IPS-18a (cell line): ENCODE results near the gene CBLN1.
"Not testable (repeated sequence)": the region's sequence is repeated elsewhere in the genome, so short reads cannot be mapped to it uniquely, and the experiment has no call there.

ENCODE experiments used
- H3K27ac ChIP-seq: one replicate; pipeline ENCODE4 v1.5.1; 2013; ENCODE audit warnings: low read length
- H3K27me3 ChIP-seq: one replicate; pipeline ENCODE4 v1.6.1; 2013; ENCODE audit warnings: mild to moderate bottlenecking, low read length; ENCODE audit not compliant: control insufficient read depth, insufficient read depth
- H3K36me3 ChIP-seq: one replicate; pipeline ENCODE4 v1.6.1; 2013; ENCODE audit warnings: low read depth, low read length; ENCODE audit not compliant: control insufficient read depth
- H3K4me1 ChIP-seq: one replicate; pipeline ENCODE4 v1.6.1; 2013; ENCODE audit warnings: low read depth, low read length; ENCODE audit not compliant: control insufficient read depth
- H3K4me3 ChIP-seq: one replicate; pipeline ENCODE4 v1.5.1; 2013; ENCODE audit warnings: low read length
- H3K9ac ChIP-seq: one replicate; pipeline ENCODE4 v1.6.1; 2013; ENCODE audit warnings: mild to moderate bottlenecking, low read length, moderate library complexity
- H3K9me3 ChIP-seq: one replicate; pipeline ENCODE4 v1.6.1; 2013; ENCODE audit warnings: low read depth, low read length; ENCODE audit not compliant: control insufficient read depth

CBLN1 gene

DNA sequence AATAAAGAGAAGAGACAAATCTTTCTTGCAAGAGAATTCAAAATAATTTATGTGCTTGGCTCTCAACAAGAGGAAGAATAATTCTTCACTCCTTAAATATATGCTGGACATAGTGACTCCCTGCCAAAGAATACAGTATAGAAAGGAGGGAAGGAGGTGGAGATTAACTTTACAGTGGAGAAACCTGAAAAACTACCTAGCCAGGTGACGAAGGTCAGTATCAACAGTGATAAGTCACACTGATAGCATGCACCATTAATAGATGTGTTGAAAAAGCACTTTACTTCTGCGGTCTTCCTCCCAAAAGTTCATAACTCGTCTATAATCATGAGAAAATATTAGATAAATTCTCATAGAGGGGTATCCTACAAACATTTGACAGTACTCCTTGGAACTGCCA, 21.4 kb downstream of the CBLN1 start:
- no peaks in the 10 kb centered on the region for H3K9me3 ChIP-seq
- no peaks in the 10 kb centered on the region for H3K36me3 ChIP-seq
- H3K27ac ChIP-seq = no peak overlapping the region
- no peak overlapping the region for H3K4me3 ChIP-seq
- H3K27me3 ChIP-seq = no peaks in the 10 kb centered on the region
- H3K9ac ChIP-seq = no peak overlapping the region
- H3K4me1 ChIP-seq = no peaks in the 10 kb centered on the region

DNA sequence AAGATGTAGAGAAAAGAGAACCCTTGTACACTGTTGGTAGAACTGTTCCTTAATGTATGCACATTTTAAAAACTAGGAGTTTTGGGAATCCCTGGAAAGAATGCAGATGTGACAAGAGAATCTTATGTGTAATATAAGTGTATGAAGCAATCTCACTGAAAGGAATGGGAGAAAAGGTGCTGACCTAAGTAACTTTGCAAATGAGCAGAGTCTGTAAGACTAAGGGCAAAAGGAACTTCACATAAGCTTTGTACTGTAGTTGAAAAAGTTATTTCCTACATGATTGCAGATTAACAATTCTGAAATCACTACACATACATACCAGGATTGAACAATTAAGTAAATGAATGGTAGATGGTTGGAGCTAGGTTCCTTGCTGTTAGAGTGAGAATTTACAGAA, 22.3 kb downstream of the CBLN1 start:
- Histone ChIP-seq H3K9me3 (no peaks in the 10 kb centered on the region), H3K27ac (no peak overlapping the region), H3K9ac (no peak overlapping the region), H3K36me3 (no peaks in the 10 kb centered on the region), H3K27me3 (no peaks in the 10 kb centered on the region), H3K4me1 (no peaks in the 10 kb centered on the region), H3K4me3 (no peak overlapping the region)

DNA sequence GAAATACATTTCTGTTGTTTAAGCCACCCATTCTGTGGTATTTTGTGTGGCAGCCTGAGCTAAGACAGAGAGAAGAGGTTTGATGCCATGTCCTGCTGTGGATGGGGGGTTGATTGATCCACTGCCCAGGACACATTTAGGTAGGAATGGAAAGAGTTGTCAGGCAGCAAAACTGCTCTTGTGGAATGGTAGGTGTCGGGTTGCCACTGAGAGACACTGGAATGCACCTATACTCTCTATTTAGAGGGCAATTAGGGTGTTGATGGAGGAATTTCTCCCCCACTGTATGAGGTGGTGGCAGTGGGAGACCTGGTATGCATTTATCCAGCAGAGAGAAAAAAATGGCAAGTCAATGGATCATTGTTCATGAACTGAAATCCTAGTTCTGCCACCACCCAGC, 30.9 kb downstream of the CBLN1 start:
- Histone ChIP-seq H3K4me3 (no peak overlapping the region), H3K27ac (no peak overlapping the region), H3K27me3 (no peaks in the 10 kb centered on the region), H3K9ac (no peak overlapping the region), H3K4me1 (peaks cover 13% of the 10 kb centered on the region), H3K9me3 (no peaks in the 10 kb centered on the region), H3K36me3 (no peaks in the 10 kb centered on the region)

- Histone ChIP-seq H3K9me3 (no peaks in the 10 kb centered on the region), H3K36me3 (no peaks in the 10 kb centered on the region), H3K9ac (no peak overlapping the region), H3K4me1 (peaks cover 13% of the 10 kb centered on the region), H3K4me3 (no peak overlapping the region), H3K27me3 (no peaks in the 10 kb centered on the region), H3K27ac (no peak overlapping the region)
Observed at GRCh38 chr16:49248227-49248626, 33.4 kb downstream of the CBLN1 start.

- no peaks in the 10 kb centered on the region for H3K27me3 ChIP-seq
- H3K36me3 ChIP-seq = no peaks in the 10 kb centered on the region
- no peak overlapping the region for H3K27ac ChIP-seq
- H3K4me1 ChIP-seq = no peaks in the 10 kb centered on the region
- no peak overlapping the region for H3K4me3 ChIP-seq
- no peaks in the 10 kb centered on the region for H3K9me3 ChIP-seq
- H3K9ac ChIP-seq = no peak overlapping the region
Observed at GRCh38 chr16:49236216-49236615, 45.4 kb downstream of the CBLN1 start.

DNA sequence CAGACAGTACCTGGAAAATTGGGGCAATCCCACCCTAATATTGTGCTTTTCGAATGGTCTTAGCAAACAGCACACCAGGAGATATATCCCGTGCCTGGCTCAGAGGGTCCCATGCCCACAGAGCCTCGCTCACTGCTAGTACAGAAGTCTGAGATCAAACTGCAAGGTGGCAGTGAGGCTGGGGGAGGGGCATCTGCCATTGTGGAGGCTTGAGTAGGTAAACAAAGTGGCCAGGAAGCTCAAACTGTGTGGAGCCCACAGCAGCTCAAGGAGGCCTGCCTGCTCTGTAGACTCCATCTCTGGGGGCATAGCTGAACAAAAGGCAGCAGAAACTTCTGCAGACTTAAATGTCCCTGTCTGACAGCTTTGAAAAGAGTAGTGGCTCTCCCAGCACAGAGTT, 53.3 kb downstream of the CBLN1 start:
- not testable (repeated sequence) for H3K9me3 ChIP-seq, H3K27ac ChIP-seq, H3K9ac ChIP-seq, H3K36me3 ChIP-seq, H3K27me3 ChIP-seq, H3K4me3 ChIP-seq, H3K4me1 ChIP-seq
